GM12892 (cell line): Measurements from ENCODE around the gene DUSP28.

Source experiments
- POLR2A ChIP-seq: IDR thresholded peaks from 2 replicates; pipeline ENCODE4 v1.6.1; 2011; ENCODE audit warnings: low read depth, low read length, control low read depth
- POLR2AphosphoS5 ChIP-seq: IDR thresholded peaks from 2 replicates; pipeline ENCODE4 v1.6.1; 2011; ENCODE audit warnings: low read depth, low read length, control low read depth

- no peak for TF ChIP-seq POLR2A
- TF ChIP-seq POLR2AphosphoS5: no peak
Observed at GRCh38 chr2:240591226-240591625, 31.1 kb downstream of the DUSP28 start.
